ENCODE measurements around the gene ATP11C.

DNA sequence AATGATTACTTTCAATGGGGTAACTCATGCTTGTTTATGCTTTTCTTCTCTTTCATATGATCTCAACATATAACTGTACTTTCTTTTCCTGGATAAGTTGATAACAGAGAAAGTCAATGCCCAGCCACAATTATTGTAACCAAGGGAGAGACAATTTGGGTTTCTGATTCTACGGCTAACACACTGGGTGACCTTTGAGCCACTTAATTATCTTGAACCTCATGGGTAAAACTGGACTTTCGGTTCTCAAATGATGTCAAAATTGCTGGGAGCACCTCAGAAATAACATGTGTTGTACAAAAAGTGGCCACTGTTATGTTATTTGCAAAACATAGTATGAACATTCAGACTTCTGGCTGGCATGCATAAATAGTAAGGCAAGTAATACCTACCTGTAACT is 145.3 kb downstream of the ATP11C start:
- TF ChIP-seq EZH2 (IDR thresholded peaks at IDR 0.05; ENCODE audit: borderline replicate concordance) (no peak), CTCF (IDR thresholded peaks at IDR 0.05; ENCODE audit: poor library complexity) (no peak), EZH2phosphoT487 (IDR thresholded peaks at IDR 0.05; ENCODE audit: low read depth, severe bottlenecking, unreplicated experiment) (no peak)

Measured in hepatocyte (in vitro differentiated cells).